ENCODE measurements around the gene STARD9. TPM values are rescaled to one million over a fixed set of nuclear protein-coding genes. Genes with fewer than 3 reads are reported as not detected.

STARD9 gene
- total RNA-seq, 1 experiment from 2014 or later = 0.92 TPM

DNA sequence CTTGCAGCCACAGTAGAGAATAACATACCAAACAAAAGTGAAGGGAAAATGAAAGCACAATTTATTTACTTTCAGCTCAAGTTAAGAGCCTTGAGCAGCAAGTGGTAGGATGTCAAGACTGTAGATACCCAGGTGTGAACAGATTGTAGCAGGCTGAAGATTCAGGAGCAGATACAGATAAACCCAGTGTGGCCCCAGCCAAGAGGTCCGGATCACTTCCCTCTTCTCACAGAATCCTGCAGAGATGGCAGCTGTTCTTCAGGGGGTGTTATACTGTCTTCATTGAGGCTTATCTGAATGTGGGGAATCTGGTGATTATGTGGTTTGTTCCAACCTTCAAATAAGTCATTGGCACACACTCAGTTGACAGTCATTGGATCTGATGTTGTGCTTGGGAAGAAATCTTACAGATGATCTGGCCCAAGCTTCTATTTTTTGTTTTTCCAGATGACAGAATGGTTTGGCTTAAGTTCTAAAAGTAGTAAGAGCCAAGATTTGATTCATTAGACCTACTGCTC, 2.2 kb downstream of the STARD9 start:
- TF ChIP-seq CTCF (IDR thresholded peaks at IDR 0.05; ENCODE audit: unreplicated experiment) = no peak
- Mint-ChIP-seq H3K9me3 (ENCODE audit: low read depth, unreplicated experiment) (no peaks in the 10 kb centered on the region), H3K36me3 (ENCODE audit: insufficient read depth, unreplicated experiment) (peaks cover 17% of the 10 kb centered on the region), H3K27ac (ENCODE audit: unreplicated experiment) (no peak overlapping the region), H3K4me3 (ENCODE audit: low read depth, unreplicated experiment) (no peak overlapping the region), H3K27me3 (ENCODE audit: unreplicated experiment) (peaks cover 54% of the 10 kb centered on the region), H3K4me1 (ENCODE audit: low read depth, unreplicated experiment) (peaks cover 9% of the 10 kb centered on the region)
- DNase-seq = no peak
- BruUV-seq (replicated peaks) = no TSS peak
- intact Hi-C loops (cut with micrococcal nuclease; ENCODE audit: unreplicated experiment) = no loop called here
- CTCF ChIA-PET = interaction anchor here (0.7 kb wide), 1 partner anchor 237 kb away, joined by 3 read pairs; no protein-coding TSS in a partner anchor

- no TSS peak for BruUV-seq (replicated peaks)
- CTCF ChIA-PET = no interaction called here
- H3K27ac Mint-ChIP-seq (ENCODE audit: unreplicated experiment) = no peak overlapping the region
- H3K4me1 Mint-ChIP-seq (ENCODE audit: low read depth, unreplicated experiment) = peaks cover 9% of the 10 kb centered on the region
- H3K4me3 Mint-ChIP-seq (ENCODE audit: low read depth, unreplicated experiment) = no peak overlapping the region
- no peak for DNase-seq
- no peak for TF ChIP-seq CTCF (IDR thresholded peaks at IDR 0.05; ENCODE audit: unreplicated experiment)
- H3K36me3 Mint-ChIP-seq (ENCODE audit: insufficient read depth, unreplicated experiment) = peaks cover 17% of the 10 kb centered on the region
- intact Hi-C loops (cut with micrococcal nuclease; ENCODE audit: unreplicated experiment) = no loop called here
- no peaks in the 10 kb centered on the region for H3K9me3 Mint-ChIP-seq (ENCODE audit: low read depth, unreplicated experiment)
- peaks cover 66% of the 10 kb centered on the region for H3K27me3 Mint-ChIP-seq (ENCODE audit: unreplicated experiment)
These were observed 3.7 kb downstream of the STARD9 start for GRCh38 chr15:42578984-42579537.

DNA sequence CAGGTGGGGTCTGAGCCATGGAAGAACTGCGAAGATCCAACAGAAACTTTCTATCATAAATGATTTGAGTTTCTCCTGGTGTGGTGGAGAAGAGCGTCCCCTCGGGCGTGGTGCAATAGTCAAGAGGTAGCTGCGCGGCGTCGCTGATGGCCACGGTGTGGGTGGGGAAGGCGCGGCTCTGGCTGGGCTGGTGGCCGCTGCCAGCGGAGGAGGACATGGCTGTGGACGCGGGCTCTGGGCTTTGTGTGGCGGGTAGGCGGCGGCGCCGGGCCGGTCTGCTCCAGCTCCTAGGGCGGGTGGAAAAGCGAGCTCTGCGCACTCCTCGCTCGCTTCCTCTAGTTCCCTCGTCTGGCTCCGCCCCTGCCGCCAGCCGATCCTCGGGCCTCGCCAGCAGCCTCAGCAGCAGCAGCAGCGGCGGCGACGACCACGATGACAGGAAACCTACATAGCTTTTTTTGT, 5.9 kb downstream of the STARD9 start:
- Mint-ChIP-seq H3K27me3 (ENCODE audit: unreplicated experiment) (peaks cover 60% of the 10 kb centered on the region), H3K4me1 (ENCODE audit: low read depth, unreplicated experiment) (peaks cover 9% of the 10 kb centered on the region), H3K9me3 (ENCODE audit: low read depth, unreplicated experiment) (no peaks in the 10 kb centered on the region), H3K27ac (ENCODE audit: unreplicated experiment) (no peak overlapping the region), H3K36me3 (ENCODE audit: insufficient read depth, unreplicated experiment) (peaks cover under 1% of the 10 kb centered on the region), H3K4me3 (ENCODE audit: low read depth, unreplicated experiment) (peak overlapping the region; percentile 67)
- CTCF ChIA-PET = no interaction called here
- intact Hi-C loops (cut with micrococcal nuclease; ENCODE audit: unreplicated experiment) = no loop called here
- no peak for TF ChIP-seq CTCF (IDR thresholded peaks at IDR 0.05; ENCODE audit: unreplicated experiment)
- no TSS peak for BruUV-seq (replicated peaks)
- peak; percentile 58 for DNase-seq

GRCh38 chr15:42582569-42583375, 7.4 kb downstream of the STARD9 start:
- peaks cover 52% of the 10 kb centered on the region for H3K27me3 Mint-ChIP-seq (ENCODE audit: unreplicated experiment)
- no peak for DNase-seq

More at GRCh38 chr15:42582569-42583375, 7.4 kb downstream of the STARD9 start:
- no peak for TF ChIP-seq CTCF (IDR thresholded peaks at IDR 0.05; ENCODE audit: unreplicated experiment)
- no peak overlapping the region for H3K27ac Mint-ChIP-seq (ENCODE audit: unreplicated experiment)
- H3K4me1 Mint-ChIP-seq (ENCODE audit: low read depth, unreplicated experiment) = peaks cover 9% of the 10 kb centered on the region
- H3K9me3 Mint-ChIP-seq (ENCODE audit: low read depth, unreplicated experiment) = no peaks in the 10 kb centered on the region
- CTCF ChIA-PET = no interaction called here
- no peaks in the 10 kb centered on the region for H3K36me3 Mint-ChIP-seq (ENCODE audit: insufficient read depth, unreplicated experiment)
- no peak overlapping the region for H3K4me3 Mint-ChIP-seq (ENCODE audit: low read depth, unreplicated experiment)
- BruUV-seq (replicated peaks) = no TSS peak
- intact Hi-C loops (cut with micrococcal nuclease; ENCODE audit: unreplicated experiment) = no loop called here

Measured in Calu3 (cell line).